ENCODE results near the gene C17orf75. TPM values are rescaled to one million over a fixed set of nuclear protein-coding genes. Genes with fewer than 3 reads are reported as not detected.
"Not testable (repeated sequence)": the region's sequence is repeated elsewhere in the genome, so short reads cannot be mapped to it uniquely, and the experiment has no call there.

C17orf75 gene
- total and polyA plus RNA-seq, 2 donors (not counting 1 experiment from before 2014, with no cell fraction given), result 16.4 to 30.2 TPM

- Histone ChIP-seq H2AFZ (ENCODE audit: low read length) (no peak overlapping the region), H3K9me3 (ENCODE audit: control insufficient read depth, insufficient read depth, low read depth, low read length) (no peaks in the 10 kb centered on the region), H4K20me1 (ENCODE audit: control insufficient read depth, extremely low read depth, insufficient read depth, low read length) (no peaks in the 10 kb centered on the region), H3K9ac (ENCODE audit: insufficient read depth, low read length) (no peak overlapping the region), H3K36me3 (ENCODE audit: control insufficient read depth, insufficient read depth, low read length) (no peaks in the 10 kb centered on the region), H3K4me1 (ENCODE audit: control insufficient read depth, extremely low read depth, insufficient read depth, low read length) (no peaks in the 10 kb centered on the region), H3K79me2 (ENCODE audit: control insufficient read depth, insufficient read depth, low read length) (no peaks in the 10 kb centered on the region), H3K4me3 (replicated peaks in 1 of 4; ENCODE audit: control extremely low read depth in 1 of 4, insufficient read depth in 1 of 4, low read depth in 3 of 4, low read length in 4 of 4) (no peak overlapping the region), H3K27me3 (ENCODE audit: control insufficient read depth, insufficient read depth, low read length) (peaks cover 5% of the 10 kb centered on the region), H3K27ac (ENCODE audit: insufficient read depth, low read length) (no peak overlapping the region), H3K4me2 (ENCODE audit: extremely low read depth, insufficient read depth, low read length) (no peak overlapping the region)
- TF ChIP-seq EZH2 (IDR thresholded peaks at IDR 0.05; ENCODE audit: low read length, missing control alignments) (no peak), CTCF (conservative IDR thresholded peaks at IDR 0.05 in 1 of 2, IDR thresholded peaks at IDR 0.05 in 1 of 2; ENCODE audit: low read depth in 1 of 2, low read length in 2 of 2) (no peak)
- no peak for DNase-seq (ENCODE audit: low read depth in 2 of 2)
Measured at GRCh38 chr17:32318071-32318470, 23.9 kb downstream of the C17orf75 start.

GRCh38 chr17:32317353-32317752 is 24.6 kb downstream of the C17orf75 start:
- no peak for DNase-seq (ENCODE audit: low read depth in 2 of 2)
- H4K20me1 ChIP-seq (ENCODE audit: control insufficient read depth, extremely low read depth, insufficient read depth, low read length), result no peaks in the 10 kb centered on the region
- H3K36me3 ChIP-seq (ENCODE audit: control insufficient read depth, insufficient read depth, low read length), result no peaks in the 10 kb centered on the region

DNA sequence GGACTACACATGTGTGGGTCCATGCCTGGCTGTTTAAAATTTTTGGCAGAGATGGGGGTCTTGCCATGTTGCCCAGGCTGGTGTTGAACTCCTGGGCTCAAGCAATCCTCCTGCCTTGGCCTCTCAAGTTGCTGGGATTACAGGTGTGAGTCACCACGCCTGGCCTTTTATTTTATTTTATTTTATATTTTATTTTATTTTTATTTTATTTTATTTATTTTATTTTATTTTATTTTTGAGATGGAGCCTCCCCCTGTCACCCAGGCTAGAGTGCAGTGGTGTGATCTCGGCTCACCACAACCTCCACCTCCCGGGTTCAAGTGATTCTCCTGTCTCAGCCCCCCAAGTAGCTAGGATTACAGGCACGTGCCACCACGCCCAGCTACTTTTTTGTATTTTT is 25.3 kb downstream of the C17orf75 start:
- not testable (repeated sequence) for H3K27me3 ChIP-seq (ENCODE audit: control insufficient read depth, insufficient read depth, low read length); H3K9me3 ChIP-seq (ENCODE audit: control insufficient read depth, insufficient read depth, low read depth, low read length); H2AFZ ChIP-seq (ENCODE audit: low read length); H3K4me1 ChIP-seq (ENCODE audit: control insufficient read depth, extremely low read depth, insufficient read depth, low read length); H3K27ac ChIP-seq (ENCODE audit: insufficient read depth, low read length); H3K4me2 ChIP-seq (ENCODE audit: extremely low read depth, insufficient read depth, low read length); H3K79me2 ChIP-seq (ENCODE audit: control insufficient read depth, insufficient read depth, low read length); H3K4me3 ChIP-seq (replicated peaks in 1 of 4; ENCODE audit: control extremely low read depth in 1 of 4, insufficient read depth in 1 of 4, low read depth in 3 of 4, low read length in 4 of 4); H3K9ac ChIP-seq (ENCODE audit: insufficient read depth, low read length); H4K20me1 ChIP-seq (ENCODE audit: control insufficient read depth, extremely low read depth, insufficient read depth, low read length); DNase-seq (ENCODE audit: low read depth in 2 of 2); H3K36me3 ChIP-seq (ENCODE audit: control insufficient read depth, insufficient read depth, low read length)

More at GRCh38 chr17:32317353-32317752, 24.6 kb downstream of the C17orf75 start:
- H3K4me3 ChIP-seq (replicated peaks in 1 of 4; ENCODE audit: control extremely low read depth in 1 of 4, insufficient read depth in 1 of 4, low read depth in 3 of 4, low read length in 4 of 4), result no peak overlapping the region
- H3K9me3 ChIP-seq (ENCODE audit: control insufficient read depth, insufficient read depth, low read depth, low read length), result no peaks in the 10 kb centered on the region
- H3K79me2 ChIP-seq (ENCODE audit: control insufficient read depth, insufficient read depth, low read length), result no peaks in the 10 kb centered on the region
- TF ChIP-seq EZH2 (IDR thresholded peaks at IDR 0.05; ENCODE audit: low read length, missing control alignments) (no peak), CTCF (conservative IDR thresholded peaks at IDR 0.05 in 1 of 2, IDR thresholded peaks at IDR 0.05 in 1 of 2; ENCODE audit: low read depth in 1 of 2, low read length in 2 of 2) (no peak)
- no peak overlapping the region for H3K27ac ChIP-seq (ENCODE audit: insufficient read depth, low read length)
- no peak overlapping the region for H3K4me2 ChIP-seq (ENCODE audit: extremely low read depth, insufficient read depth, low read length)
- H3K9ac ChIP-seq (ENCODE audit: insufficient read depth, low read length), result no peak overlapping the region
- no peak overlapping the region for H2AFZ ChIP-seq (ENCODE audit: low read length)
- no peaks in the 10 kb centered on the region for H3K4me1 ChIP-seq (ENCODE audit: control insufficient read depth, extremely low read depth, insufficient read depth, low read length)
- peaks cover 5% of the 10 kb centered on the region for H3K27me3 ChIP-seq (ENCODE audit: control insufficient read depth, insufficient read depth, low read length)

All from fibroblast of lung (primary cell).